Measurements from ENCODE around the gene EHMT1. TPM values are rescaled to one million over a fixed set of nuclear protein-coding genes. Genes with fewer than 3 reads are reported as not detected.

Gene EHMT1
- total RNA-seq, 1 experiment from 2014 or later = 112 TPM

DNA sequence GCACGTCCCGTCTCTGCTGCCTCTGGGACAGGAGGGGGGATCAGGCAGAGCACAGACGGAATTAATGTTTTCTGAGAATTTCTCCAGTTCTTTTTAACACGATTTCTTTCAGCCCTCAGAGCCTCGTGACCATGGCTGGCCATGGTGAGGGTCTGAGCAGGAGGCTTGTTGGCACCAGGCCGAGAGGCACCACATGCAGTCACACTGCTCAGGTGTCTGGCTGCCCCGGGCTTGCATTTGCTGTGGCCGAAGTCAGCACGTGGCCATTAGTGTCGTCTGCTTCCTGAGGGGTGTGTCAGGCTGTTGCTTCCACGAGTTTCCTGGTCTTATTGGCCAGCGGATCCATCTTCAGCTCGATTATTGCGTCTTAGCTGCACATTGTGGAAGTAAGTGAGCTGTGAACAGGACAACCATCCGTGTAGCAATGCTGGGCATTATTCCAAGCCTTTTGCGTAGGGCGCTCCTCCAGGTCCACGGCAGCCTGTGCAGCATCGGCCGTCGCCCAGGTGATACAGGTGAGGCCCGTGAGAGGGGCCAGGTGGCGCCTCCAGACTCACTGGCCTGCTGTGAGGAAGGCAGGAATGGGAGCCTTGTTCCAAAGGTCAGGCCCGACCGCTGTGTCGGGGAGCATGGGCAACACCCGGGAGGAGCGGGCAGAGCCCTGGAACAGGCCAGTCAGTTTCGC, 144.6 kb downstream of the EHMT1 start:
- H3K27me3 Mint-ChIP-seq (ENCODE audit: low read depth) = no peaks in the 10 kb centered on the region; the same call in 1 of the 2 replicates
- Histone ChIP-seq H3K9ac (ENCODE audit: extremely low read depth, insufficient read length, low read length) (no peak overlapping the region), H3K79me2 (ENCODE audit: insufficient read depth, low read length) (no peaks in the 10 kb centered on the region), H4K5ac (ENCODE audit: insufficient read length, low read depth, low read length) (no peak overlapping the region), H2BK12ac (ENCODE audit: insufficient read length, low read depth, low read length) (no peak overlapping the region), H2BK15ac (ENCODE audit: low read depth, low read length) (no peak overlapping the region), H3K79me1 (ENCODE audit: insufficient read depth, low read depth, low read length, poor library complexity, severe bottlenecking) (no peaks in the 10 kb centered on the region), H3T11ph (ENCODE audit: low read length) (no peak overlapping the region), H3K56ac (ENCODE audit: insufficient read length, low read depth, low read length) (no peak overlapping the region), H2BK20ac (ENCODE audit: low read depth, low read length, poor library complexity, severe bottlenecking) (no peak overlapping the region), H4K20me1 (ENCODE audit: control insufficient read depth, insufficient read depth, insufficient read length) (no peaks in the 10 kb centered on the region), H3K4me2 (ENCODE audit: insufficient read depth, insufficient read length, low read length) (no peak overlapping the region), H2AK5ac (ENCODE audit: insufficient read length, low read length) (no peak overlapping the region), H3K23ac (ENCODE audit: insufficient read length, low read depth, low read length) (no peak overlapping the region), H4K8ac (replicated peaks; ENCODE audit: insufficient read length, low read depth, low read length) (no peak overlapping the region), H3K9me3 (ENCODE audit: control insufficient read depth, low read depth, low read length) (no peaks in the 10 kb centered on the region), H3K23me2 (ENCODE audit: insufficient read length, low read depth, low read length, poor library complexity, severe bottlenecking) (no peaks in the 10 kb centered on the region), H3K27me3 (ENCODE audit: insufficient read depth, low read length) (no peaks in the 10 kb centered on the region), H2BK5ac (ENCODE audit: insufficient read length, low read length) (no peak overlapping the region), H3K14ac (ENCODE audit: insufficient read depth, low read length) (no peak overlapping the region; the same call in 1 of the 2 replicates), H4K91ac (ENCODE audit: insufficient read length, low read depth, low read length) (no peak overlapping the region), H3K4me1 (ENCODE audit: insufficient read depth, low read length) (no peaks in the 10 kb centered on the region), H3K4ac (ENCODE audit: low read depth, low read length) (no peak overlapping the region), H2AFZ (ENCODE audit: low read length) (no peak overlapping the region), H2BK120ac (ENCODE audit: low read depth, low read length, poor library complexity, severe bottlenecking) (no peak overlapping the region), H3K18ac (ENCODE audit: insufficient read length, low read depth, low read length) (no peak overlapping the region), H3K27ac (ENCODE audit: insufficient read length, low read depth, low read length) (no peak overlapping the region)
- H3K27ac Mint-ChIP-seq = no peak overlapping the region; a peak in 1 of 7 replicates
- H3K36me3 Mint-ChIP-seq (ENCODE audit: insufficient read depth in 1 of 3, low read depth in 3 of 3) = peaks cover 44 to 77% (median 77%) of the 10 kb centered on the region in 3 experiments; a peak in 6 of 7 replicates
- no peaks in the 10 kb centered on the region; a peak in 2 of 5 replicates for H3K9me3 Mint-ChIP-seq
- peaks cover 11% of the 10 kb centered on the region in 2 experiments for H3K4me1 Mint-ChIP-seq
- no CpG with 5 or more reads among the region's 29 CpGs for WGBS (ENCODE audit: extremely low coverage, insufficient read length, low lambda C conversion rate)
- DNase-seq = no peak
- TF ChIP-seq CTCF (conservative IDR thresholded peaks at IDR 0.05) = no peak
- H3K4me3 Mint-ChIP-seq = no peak overlapping the region

Data from H9 (cell line).